GM18508 (cell line): ENCODE data around the gene ADGRL2.

Source experiments
- ATAC-seq: cut with Tn5 transposase; IDR thresholded peaks from one replicate; pipeline ENCODE4 v1.9.1; 2021; ENCODE audit warnings: moderate number of reproducible peaks; ENCODE audit not compliant: insufficient read depth, unreplicated experiment

ADGRL2 gene

GRCh38 chr1:81889166-81889565 lies 88.4 kb downstream of the ADGRL2 start:
- no peak for ATAC-seq

- peak; percentile 60 for ATAC-seq
Measured at GRCh38 chr1:81894867-81895266, 94.1 kb downstream of the ADGRL2 start.

DNA sequence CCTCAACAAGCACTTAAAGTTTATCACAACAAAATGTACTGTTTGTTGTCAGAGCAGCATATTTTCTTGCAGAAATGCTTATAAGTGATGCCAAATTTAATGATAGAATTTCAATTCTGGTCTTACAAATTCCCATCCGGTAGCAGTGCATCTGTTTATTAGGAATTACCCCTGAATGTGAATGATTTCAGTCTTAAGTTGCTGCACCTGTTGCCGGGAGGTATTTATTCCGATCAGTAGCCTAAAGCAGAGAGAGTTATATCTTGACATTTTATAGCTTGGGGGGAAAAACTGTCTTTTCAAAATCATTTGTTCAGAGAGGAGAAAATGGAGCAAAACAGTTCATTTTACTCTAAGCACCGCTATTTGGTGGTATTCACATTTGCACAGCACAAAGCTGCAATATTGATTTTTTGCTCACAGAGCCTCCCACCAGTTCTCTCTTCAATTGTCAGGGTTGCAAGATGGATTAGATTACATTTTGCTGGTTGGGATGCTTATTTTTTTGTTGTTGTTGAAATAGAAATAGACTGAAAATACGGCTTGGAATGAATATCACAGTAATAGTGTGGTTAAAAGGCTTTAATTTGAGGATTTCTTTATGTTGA lies 98.6 kb downstream of the ADGRL2 start:
- ATAC-seq: no peak

DNA sequence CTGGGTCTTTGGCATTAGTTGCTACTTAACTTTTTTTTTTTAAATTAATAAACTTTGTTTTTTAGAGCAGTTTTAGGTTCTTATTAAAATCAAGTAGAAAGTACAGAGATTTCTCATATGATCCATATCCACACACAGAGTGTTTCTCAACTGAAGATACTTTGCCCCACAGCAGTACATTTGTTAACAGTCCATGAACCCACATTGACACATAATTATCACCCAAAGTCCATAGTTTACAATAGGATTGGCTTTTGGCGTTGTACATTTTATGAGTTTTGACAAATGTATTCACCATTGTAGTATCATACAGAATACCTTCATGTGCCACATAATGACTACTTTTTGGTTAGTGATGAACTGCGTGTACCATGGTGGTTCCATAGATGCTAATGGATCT lies 106.8 kb downstream of the ADGRL2 start:
- ATAC-seq: no peak

DNA sequence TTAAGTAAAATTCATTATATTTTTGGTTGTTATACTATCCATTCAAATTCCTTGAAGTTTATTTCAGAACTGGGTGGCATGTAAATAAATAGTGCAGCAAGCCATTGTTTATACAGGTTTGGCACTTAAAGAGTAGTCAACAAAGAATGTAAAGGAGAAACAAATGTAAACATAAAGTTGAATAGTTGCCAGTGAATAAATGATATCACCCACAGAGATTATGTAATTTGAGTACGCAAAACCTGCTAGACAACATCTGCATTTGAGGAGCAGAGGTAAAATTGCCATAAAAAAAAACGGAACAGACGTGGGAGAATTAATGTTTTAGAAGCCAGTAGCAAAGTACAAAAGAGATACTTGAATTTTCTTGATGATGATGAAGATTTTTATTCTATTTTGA lies 111.6 kb downstream of the ADGRL2 start:
- ATAC-seq: no peak

DNA sequence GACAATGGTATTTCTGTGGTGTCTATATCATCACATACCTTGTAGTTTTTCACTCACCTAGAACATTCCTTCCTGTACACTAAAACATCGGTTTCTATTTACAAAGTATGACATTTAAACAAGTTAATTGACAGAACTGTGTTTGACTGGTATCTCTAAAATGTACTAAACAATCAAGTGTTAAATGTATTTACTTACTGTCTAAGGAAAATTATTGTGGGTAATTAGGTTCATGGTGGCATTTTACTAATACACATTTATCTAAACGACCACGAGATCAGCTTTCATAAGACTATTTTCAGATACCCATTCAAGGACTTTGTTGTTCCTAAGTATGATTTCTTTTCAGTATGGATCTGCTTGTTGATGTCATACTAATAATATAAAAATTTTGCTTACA lies 115.2 kb downstream of the ADGRL2 start:
- ATAC-seq: no peak

GRCh38 chr1:81920245-81920740 lies 119.6 kb downstream of the ADGRL2 start:
- ATAC-seq: no peak

DNA sequence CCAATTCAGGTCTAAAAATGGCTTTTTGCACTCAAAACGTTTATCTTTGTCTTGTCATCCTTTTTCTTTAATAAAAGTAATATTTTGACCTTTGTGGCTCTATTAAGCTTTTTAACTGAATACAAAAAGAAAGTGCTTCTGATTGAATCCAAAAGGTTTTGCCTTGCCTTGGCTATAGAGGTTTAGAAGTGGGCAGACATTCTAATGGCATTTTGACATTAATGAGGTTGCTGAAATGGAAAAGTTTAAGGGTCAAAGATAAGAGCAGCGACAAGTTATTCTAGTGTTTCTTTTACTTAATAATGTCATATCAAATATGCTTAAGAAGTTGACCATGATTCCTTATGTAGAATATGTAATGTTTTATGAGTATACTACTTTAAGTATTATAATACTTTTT lies 120.2 kb downstream of the ADGRL2 start:
- no peak for ATAC-seq

DNA sequence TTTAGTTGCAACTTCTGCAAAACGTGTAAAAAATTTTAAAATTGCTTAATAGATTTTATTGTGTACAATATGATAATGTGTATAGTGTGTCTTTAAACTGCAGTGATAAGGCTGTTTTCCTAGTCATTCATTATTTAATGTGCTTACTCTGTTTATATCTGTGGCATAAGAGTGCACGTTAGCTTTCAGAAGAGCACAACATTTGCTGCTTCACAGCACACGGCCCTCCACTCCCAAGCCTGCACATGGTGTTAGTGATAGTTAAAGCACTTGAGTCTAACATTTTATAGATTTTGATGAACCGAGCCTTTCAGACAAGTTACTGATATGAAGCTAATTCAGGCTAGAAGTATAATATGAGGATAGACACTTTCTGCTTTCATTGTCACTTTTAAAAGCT lies 120.6 kb downstream of the ADGRL2 start:
- no peak for ATAC-seq

DNA sequence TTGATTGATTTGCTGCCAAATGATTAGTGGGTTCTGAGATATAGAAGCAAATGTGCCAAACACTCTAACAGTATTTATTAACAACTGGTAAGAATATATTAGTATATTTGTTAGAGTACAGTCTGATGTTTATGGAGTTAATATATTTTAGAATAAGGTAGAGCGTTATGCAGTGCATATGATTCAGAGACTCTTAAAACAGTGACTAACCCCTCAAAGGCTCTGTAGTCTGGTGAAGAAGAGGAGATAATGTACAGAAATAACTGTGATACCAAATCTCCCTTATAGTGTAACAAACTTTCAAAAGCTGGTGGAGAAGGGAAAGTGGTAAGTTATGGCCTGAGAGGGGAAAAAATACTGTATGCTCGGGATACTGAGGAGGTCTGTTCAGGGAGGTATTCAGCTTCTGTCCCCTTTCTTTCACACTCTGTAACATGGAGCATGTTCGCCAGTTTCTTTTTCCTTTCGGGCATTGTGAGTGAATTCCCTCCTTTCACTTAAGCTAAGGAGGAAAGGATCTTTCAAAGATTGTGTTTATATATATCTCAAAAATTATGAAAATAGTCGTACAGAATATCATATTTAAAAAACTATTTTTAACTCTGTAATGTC lies 121.2 kb downstream of the ADGRL2 start:
- ATAC-seq: no peak

GRCh38 chr1:81922955-81923354 lies 122.2 kb downstream of the ADGRL2 start:
- no peak for ATAC-seq

- ATAC-seq: no peak
Measured at GRCh38 chr1:81929106-81929505, 128.4 kb downstream of the ADGRL2 start.

- no peak for ATAC-seq
Measured at GRCh38 chr1:81936853-81937252, 136.1 kb downstream of the ADGRL2 start.

DNA sequence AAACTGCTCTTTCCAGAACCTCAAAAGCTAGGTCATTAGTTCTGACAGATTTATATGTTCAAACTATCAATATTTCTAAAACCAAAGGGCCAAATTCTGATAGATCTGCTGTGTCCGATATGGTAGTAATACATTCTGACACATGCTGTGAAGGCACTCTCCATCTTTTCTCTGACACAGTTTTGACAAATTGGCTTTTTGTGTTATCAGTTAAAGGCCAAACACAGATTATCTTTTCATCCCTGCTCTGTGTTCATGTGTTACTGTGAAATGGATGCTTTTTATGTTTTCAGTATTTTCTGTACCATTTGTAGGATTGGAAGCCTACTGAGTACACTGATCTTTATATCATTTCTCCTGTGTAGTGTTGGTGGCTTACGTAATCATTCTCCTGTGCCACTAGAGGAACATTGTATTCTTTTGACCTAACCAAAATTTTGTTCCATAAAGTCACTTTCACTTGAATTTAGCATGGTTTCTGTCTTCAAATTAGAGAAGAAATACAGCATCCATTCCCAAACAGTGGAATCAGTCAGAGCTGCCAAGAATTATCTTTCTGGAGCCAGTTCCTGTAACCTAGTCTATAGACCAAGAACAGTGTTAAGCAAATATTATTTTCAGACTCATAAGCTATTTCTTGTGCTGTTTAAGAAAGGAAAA lies 137.2 kb downstream of the ADGRL2 start:
- no peak for ATAC-seq

DNA sequence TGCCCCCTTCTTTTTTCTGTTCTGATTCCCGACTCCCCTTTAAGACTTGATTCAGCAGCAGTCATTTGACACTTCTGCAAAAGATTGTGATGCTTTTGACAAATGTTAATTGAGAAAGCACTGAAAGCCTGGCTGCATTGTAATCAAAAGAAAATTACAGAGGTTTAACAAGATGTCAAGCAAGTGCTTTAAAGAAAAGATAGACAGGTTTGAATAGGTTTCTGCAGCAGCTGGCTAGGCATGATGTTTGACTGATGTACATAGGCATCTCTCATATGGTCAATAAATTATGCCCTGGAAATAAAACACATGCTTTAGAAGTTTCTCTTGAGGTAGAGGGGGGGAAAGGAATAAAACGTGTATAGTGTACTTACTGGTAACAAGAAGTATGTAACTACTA lies 147.8 kb downstream of the ADGRL2 start:
- no peak for ATAC-seq

- ATAC-seq: no peak
Measured at GRCh38 chr1:81949421-81949820, 148.7 kb downstream of the ADGRL2 start.

GRCh38 chr1:81950037-81950436 lies 149.3 kb downstream of the ADGRL2 start:
- ATAC-seq: no peak

DNA sequence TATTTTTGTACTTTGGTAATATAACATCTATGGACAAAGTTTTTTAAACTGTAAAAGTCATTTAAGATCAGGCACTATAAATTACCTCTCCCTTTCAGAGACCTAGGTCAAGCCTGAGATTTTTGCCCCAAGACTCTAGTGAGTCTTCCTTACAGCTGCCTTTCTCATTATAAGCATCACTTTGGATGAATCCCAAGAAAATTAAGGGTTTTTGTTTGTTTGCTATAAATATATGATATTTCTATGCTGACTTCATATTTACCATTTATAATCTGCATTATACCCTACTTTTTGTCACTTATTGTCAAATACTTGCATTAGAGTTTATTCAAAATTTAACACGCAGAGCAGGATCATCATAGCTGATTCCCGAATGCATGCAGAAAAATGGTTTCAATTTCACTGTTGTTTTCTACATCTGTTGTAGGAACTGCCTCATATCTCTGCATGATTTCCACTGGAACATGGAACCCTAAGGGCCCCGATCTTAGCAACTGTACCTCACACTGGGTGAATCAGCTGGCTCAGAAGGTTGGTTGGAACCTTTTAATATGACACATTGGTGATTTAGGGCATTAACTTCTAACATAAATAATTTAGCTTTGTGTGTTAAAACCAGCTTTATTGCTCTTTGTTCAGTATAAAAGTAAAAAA lies 150.0 kb downstream of the ADGRL2 start:
- ATAC-seq: no peak

GRCh38 chr1:81954534-81955020 lies 153.8 kb downstream of the ADGRL2 start:
- ATAC-seq: no peak

GRCh38 chr1:81967951-81968350 lies 167.2 kb downstream of the ADGRL2 start:
- ATAC-seq: no peak

DNA sequence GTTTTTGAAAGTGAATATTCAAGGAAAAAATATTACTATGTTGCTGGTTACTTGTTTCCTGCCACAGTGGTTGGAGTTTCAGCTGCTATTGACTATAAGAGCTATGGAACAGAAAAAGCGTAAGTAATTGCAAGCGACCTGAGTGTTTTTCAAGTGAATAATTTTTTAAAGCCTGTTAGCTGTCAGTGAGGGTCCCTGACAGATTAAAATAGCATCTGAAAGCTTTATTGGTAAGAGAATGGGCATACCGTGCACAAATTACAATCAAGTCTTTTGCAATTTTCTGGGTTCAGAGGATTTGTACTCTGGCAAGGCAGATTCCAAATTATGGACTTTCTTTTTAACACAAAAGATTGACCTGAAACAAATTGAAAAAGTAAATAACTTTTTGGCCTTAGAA lies 169.7 kb downstream of the ADGRL2 start:
- no peak for ATAC-seq
